Peyer's patch (tissue), 4 donors: ENCODE measurements around the gene EIF3A. TPM values are rescaled to one million over a fixed set of nuclear protein-coding genes. Genes with fewer than 3 reads are reported as not detected.

Source experiments
- DNase-seq, 3 donors: peaks; one replicate each; pipeline ENCODE4 v3.0.0-alpha.2; 2017 to 2019
- H3K27ac ChIP-seq, 4 donors: fragments of 200-600 bp; sonication (generic); one replicate each; pipeline ENCODE4 v1.5.1; 2016 to 2019
- H3K27me3 ChIP-seq, 2 donors: fragments of 200-600 bp; sonication (generic); one replicate each; pipeline ENCODE4 v1.5.1; 2019
- H3K36me3 ChIP-seq, 3 donors: fragments of 200-600 bp; sonication (generic); one replicate each; pipeline ENCODE4 v1.5.1; 2016 to 2019
- H3K4me1 ChIP-seq, 4 donors: fragments of 200-600 bp; sonication (generic); one replicate each; pipeline ENCODE4 v1.5.1; 2016 to 2019
- H3K4me3 ChIP-seq, 4 donors: fragments of 200-600 bp; sonication (generic); 1 replicate in 3 of 4; 2 replicates in 1 of 4; pipeline ENCODE4 v1.5.1; 2016 to 2019; ENCODE audit warnings: mild to moderate bottlenecking in 1 of 4
- H3K9me3 ChIP-seq, 4 donors: fragments of 200-600 bp; sonication (generic); one replicate each; pipeline ENCODE4 v1.5.1; 2016 to 2019; ENCODE audit warnings: mild to moderate bottlenecking in 1 of 4
- POLR2A ChIP-seq, 2 donors: fragments of 450-650 bp; IDR thresholded peaks; one replicate each; pipeline ENCODE4 v1.5.1; 2017; ENCODE audit warnings: antibody characterized with exemption in 2 of 2, mild to moderate bottlenecking in 2 of 2, moderate library complexity in 2 of 2
- total RNA-seq, 4 donors: library from RNA; depleted of rRNA; stranded (reverse); fragments of >200 nt; gene quantifications; one replicate each; pipeline ENCODE4 v1.1.0, GENCODE V29; 2016
- TF ChIP-seq, protein P1 (sequence below), 6 experiments: fragments of 450-650 bp in 4 of 6; fragments of 200-600 bp in 2 of 6; sonication (generic) in 1 of 6; IDR thresholded peaks; one replicate each; pipeline ENCODE4 v1.5.1; 2017 to 2019; ENCODE audit warnings: antibody characterized with exemption in 6 of 6, mild to moderate bottlenecking in 3 of 6, moderate library complexity in 1 of 6

EIF3A gene
- total RNA-seq, 4 donors from 2014 or later = 69.5 to 266 (median 89.5) TPM

DNA sequence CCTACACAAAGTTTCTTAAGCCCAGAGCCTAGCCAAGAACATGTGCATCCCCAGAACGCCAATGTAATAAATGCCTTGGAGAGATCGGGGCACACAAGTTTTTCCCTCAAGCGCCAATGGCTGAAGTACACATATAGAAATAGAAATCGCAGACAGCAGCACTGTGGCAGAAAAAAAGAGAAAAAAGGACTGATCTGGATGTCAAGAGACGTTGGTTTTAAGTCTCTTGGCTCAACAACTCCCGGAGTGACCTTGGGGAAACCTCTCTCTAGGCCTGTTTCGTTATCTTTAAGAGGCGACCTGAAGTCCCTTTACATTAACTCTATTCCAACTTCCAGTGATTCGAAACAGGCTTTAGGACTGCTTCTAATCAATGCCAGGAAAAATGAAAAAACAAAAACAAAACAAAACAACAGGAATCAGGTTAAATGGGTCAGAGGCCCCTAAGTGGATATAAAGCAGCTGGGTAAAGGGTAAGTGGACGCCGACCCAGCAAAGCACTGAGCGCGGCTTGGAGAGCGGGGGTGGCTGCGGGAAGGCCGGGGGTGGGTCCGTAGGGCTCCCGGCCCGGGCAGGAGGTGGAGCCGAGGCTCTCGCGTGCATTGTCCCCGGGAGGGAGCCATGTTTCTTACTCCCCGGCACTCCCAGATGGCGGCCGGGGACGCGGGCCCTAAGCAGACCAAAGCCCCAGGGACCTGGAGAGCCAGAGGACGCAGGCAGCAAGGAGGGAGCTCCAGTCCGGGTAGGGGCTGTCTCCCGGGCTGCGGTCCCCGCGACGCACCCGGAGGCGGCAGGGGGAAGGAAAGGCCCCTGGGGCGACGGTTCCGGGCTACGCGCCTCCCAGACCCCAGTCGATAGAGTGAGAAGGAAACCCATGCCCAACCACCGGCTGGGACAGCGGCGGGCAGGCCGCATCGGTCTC is 757 bp downstream of the EIF3A start:
- Histone ChIP-seq H3K27me3 (no peaks in the 10 kb centered on the region), H3K4me3 (peak overlapping the region; percentile 78 to 94 (median 88)), H3K4me1 (peaks cover 0 to 30% (median 11%) of the 10 kb centered on the region in 4 donors), H3K27ac (peak overlapping the region; percentile 94 to 98 (median 96)), H3K9me3 (no peaks in the 10 kb centered on the region), H3K36me3 (peaks cover 0 to 2% (median 0%) of the 10 kb centered on the region in 3 donors)
- peak; percentile 1 to 26 for TF ChIP-seq POLR2A (IDR thresholded peaks at IDR 0.05)
- TF ChIP-seq, protein P1, sequence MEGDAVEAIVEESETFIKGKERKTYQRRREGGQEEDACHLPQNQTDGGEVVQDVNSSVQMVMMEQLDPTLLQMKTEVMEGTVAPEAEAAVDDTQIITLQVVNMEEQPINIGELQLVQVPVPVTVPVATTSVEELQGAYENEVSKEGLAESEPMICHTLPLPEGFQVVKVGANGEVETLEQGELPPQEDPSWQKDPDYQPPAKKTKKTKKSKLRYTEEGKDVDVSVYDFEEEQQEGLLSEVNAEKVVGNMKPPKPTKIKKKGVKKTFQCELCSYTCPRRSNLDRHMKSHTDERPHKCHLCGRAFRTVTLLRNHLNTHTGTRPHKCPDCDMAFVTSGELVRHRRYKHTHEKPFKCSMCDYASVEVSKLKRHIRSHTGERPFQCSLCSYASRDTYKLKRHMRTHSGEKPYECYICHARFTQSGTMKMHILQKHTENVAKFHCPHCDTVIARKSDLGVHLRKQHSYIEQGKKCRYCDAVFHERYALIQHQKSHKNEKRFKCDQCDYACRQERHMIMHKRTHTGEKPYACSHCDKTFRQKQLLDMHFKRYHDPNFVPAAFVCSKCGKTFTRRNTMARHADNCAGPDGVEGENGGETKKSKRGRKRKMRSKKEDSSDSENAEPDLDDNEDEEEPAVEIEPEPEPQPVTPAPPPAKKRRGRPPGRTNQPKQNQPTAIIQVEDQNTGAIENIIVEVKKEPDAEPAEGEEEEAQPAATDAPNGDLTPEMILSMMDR (IDR thresholded peaks at IDR 0.05) = no peak
- peak; percentile 52 to 87 (median 85) for DNase-seq

DNA sequence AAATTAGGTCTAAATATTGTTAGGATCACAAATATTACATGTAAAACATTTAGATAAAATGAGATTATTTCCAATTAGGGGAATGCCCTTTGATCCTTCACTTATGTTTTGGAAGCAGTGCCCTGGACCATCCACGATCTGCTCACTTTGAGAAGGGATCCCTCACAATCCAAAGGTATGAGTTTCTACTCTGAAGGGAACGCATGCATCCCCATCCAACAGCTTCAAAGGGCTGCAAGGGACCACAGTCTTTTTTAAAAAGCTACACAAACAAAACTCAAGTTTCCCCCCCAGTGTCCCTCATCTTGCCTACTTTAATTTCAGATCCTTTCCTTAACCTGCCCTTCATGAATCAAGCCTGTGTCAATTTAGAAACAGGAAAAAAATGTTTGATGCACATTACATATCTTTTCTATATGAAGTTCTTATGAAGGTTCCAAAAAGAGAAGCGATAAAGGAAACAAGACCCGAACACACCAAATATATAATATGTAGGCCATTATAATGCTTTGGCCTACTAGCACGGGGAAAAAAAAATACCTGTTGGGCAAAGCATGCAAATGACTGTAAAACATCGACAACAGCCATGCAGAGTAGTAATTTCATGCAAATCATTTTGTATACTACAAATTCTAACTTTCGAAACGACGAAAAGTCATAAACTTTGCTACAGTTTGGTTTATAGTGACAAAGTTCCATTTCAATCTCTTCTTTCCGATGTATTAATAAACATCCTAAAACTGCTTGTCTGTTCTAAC is 2.0 kb downstream of the EIF3A start:
- Histone ChIP-seq H3K27ac (peak overlapping the region in 3 of 4 donors; percentile 94 to 98 (median 97)), H3K4me3 (peak overlapping the region; percentile 78 to 94 (median 88)), H3K4me1 (peaks cover 0 to 30% (median 11%) of the 10 kb centered on the region in 4 donors), H3K36me3 (no peaks in the 10 kb centered on the region), H3K9me3 (no peaks in the 10 kb centered on the region), H3K27me3 (no peaks in the 10 kb centered on the region)
- TF ChIP-seq, protein P1 (IDR thresholded peaks at IDR 0.05) = no peak
- no peak for TF ChIP-seq POLR2A (IDR thresholded peaks at IDR 0.05)
- DNase-seq = no peak

DNA sequence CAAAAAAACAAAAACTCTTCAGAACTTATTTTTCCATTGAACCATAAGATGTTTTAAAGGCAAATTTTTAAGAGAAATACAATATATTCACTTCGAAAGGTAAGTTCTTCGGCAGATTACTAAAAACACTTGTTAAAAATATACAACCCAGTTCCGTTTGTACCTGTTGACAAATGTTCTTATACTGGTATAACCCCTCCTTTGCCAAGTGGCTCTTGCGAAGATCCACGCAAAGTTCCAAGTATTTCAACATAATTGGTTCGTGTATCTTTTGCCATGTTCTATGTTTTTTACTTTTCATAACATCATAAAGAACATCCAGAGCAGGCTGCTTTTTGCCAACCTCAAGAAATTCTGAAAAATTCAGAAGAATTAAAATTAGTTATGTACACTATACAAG is 7.0 kb downstream of the EIF3A start:
- H3K4me1 ChIP-seq = peaks cover 0 to 25% (median 10%) of the 10 kb centered on the region in 4 donors
- no peak overlapping the region for H3K27ac ChIP-seq
- no peak for DNase-seq
- TF ChIP-seq, protein P1 (IDR thresholded peaks at IDR 0.05) = no peak
- no peak for TF ChIP-seq POLR2A (IDR thresholded peaks at IDR 0.05)
- H3K9me3 ChIP-seq = no peaks in the 10 kb centered on the region
- no peak overlapping the region for H3K4me3 ChIP-seq
- H3K36me3 ChIP-seq = peaks cover 0 to 40% (median 0%) of the 10 kb centered on the region in 3 donors
- H3K27me3 ChIP-seq = no peaks in the 10 kb centered on the region

DNA sequence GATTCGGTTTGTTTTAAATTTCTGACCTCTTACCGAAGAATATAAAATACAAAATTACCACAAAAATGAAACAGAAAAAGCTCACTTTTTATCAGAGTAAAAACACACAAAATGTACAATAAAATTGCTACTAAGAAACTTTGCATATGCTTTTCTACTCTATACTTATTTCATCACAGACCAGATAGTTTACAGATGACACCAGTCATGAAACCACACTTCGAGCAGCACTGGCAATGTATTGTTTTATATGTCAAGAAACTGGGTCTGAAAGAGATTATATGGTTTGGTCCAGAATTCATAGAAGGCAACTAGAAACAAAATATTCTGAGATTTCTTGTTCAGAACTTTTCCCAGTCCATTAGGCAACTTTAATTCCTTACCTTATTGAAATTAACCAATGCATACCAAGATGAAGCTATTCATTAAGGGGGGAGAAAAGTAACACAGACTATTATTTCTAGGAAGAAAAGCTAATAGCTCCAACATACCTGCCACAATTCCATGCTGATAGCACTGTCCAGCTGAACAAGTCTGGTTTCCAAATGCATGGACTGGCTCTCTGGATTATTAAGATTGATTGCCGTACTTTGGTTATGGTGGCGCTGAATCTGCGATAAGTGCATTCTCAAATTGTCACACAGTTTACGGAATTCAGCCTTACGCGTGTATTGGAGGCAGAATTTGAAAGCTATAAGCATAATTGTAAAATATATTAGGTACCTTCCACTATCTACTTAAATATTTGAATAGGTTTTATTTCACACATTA is 10.0 kb downstream of the EIF3A start:
- H3K9me3 ChIP-seq = no peaks in the 10 kb centered on the region
- DNase-seq = no peak
- H3K36me3 ChIP-seq = peaks cover 0 to 68% (median 5%) of the 10 kb centered on the region in 3 donors
- H3K27me3 ChIP-seq = no peaks in the 10 kb centered on the region
- TF ChIP-seq POLR2A (IDR thresholded peaks at IDR 0.05) = no peak
- TF ChIP-seq, protein P1 (IDR thresholded peaks at IDR 0.05) = no peak
- H3K4me3 ChIP-seq = no peak overlapping the region
- H3K27ac ChIP-seq = no peak overlapping the region
- H3K4me1 ChIP-seq = no peaks in the 10 kb centered on the region

GRCh38 chr10:119061926-119062325 is 18.7 kb downstream of the EIF3A start:
- H3K27me3 ChIP-seq = no peaks in the 10 kb centered on the region
- H3K27ac ChIP-seq = no peak overlapping the region
- no peak overlapping the region for H3K4me3 ChIP-seq
- H3K9me3 ChIP-seq = no peaks in the 10 kb centered on the region
- no peak for DNase-seq
- TF ChIP-seq POLR2A (IDR thresholded peaks at IDR 0.05) = no peak
- TF ChIP-seq, protein P1 (IDR thresholded peaks at IDR 0.05) = no peak
- no peaks in the 10 kb centered on the region for H3K4me1 ChIP-seq
- H3K36me3 ChIP-seq = peaks cover under 1 to 96% (median 8%) of the 10 kb centered on the region in 3 donors
